ENCODE data around the gene C1QTNF6. TPM values are rescaled to one million over a fixed set of nuclear protein-coding genes. Genes with fewer than 3 reads are reported as not detected.
A peak's percentile ranks its signal among the peaks of the same experiment; 100 is the strongest.

The C1QTNF6 gene
- 10 to 100 TPM; 12.6 to 14.8 TPM for total RNA-seq
- polyA plus RNA-seq (ENCODE audit: insufficient read depth, low read depth, low replicate concordance): 15.0 TPM
- long read RNA-seq, donor 1, transcript C1QTNF6-201 (3 exons, 2,934 nt): major isoform, 11 of 20 reads
- long read RNA-seq, donor 1, partial matches to known transcripts: 9 of 20 reads
- long read RNA-seq, donor 1, other reads (novel, unspliced or antisense): 0 of 20 reads
- long read RNA-seq, donor 2, transcript C1QTNF6-201 (3 exons, 2,934 nt): major isoform, 7 of 7 reads
- long read RNA-seq, donor 2, partial matches to known transcripts: 0 of 7 reads
- long read RNA-seq, donor 2, other reads (novel, unspliced or antisense): 0 of 7 reads

GRCh38 chr22:37187891-37188761, at the start of gene C1QTNF6:
Gene C1QTNF6, minus strand, starts transcription at chr22:37188247. Its CDS starts 34 bp downstream, at chr22:37188213.
- Histone ChIP-seq H3K4me3 (no peak within 1 kb of the TSS), H3K27me3 (no peaks in the 10 kb centered on the region), H3K9me3 (no peaks in the 10 kb centered on the region), H3K27ac (peak within 1 kb of the TSS; percentile 21 to 68), H3K4me1 (peaks cover 17% of the 10 kb centered on the region), H3K36me3 (ENCODE audit: low read depth, missing control alignments) (no peaks in the 10 kb centered on the region)
- intact Hi-C loops (cut with DNase I; ENCODE audit: low total_unique reads): no loop called here
- TF ChIP-seq CTCF (IDR thresholded peaks at IDR 0.05) (no peak), POLR2A (IDR thresholded peaks at IDR 0.05) (no peak)
- 32 to 34% methylated on average over 8 to 16 of the region's 17 CpGs for WGBS, 2 donors
- no peak for DNase-seq

GRCh38 chr22:37235897-37236607, 48.0 kb upstream of the C1QTNF6 start:
- no peak overlapping the region for H3K4me3 ChIP-seq
- DNase-seq: no peak
- H3K27ac ChIP-seq: no peak overlapping the region
- peaks cover 10% of the 10 kb centered on the region for H3K4me1 ChIP-seq
- H3K27me3 ChIP-seq: no peaks in the 10 kb centered on the region
- H3K36me3 ChIP-seq (ENCODE audit: low read depth, missing control alignments): no peaks in the 10 kb centered on the region
- intact Hi-C loops (cut with DNase I; ENCODE audit: low total_unique reads): no loop called here
- no peaks in the 10 kb centered on the region for H3K9me3 ChIP-seq
- TF ChIP-seq CTCF (IDR thresholded peaks at IDR 0.05): no peak
- no peak for TF ChIP-seq POLR2A (IDR thresholded peaks at IDR 0.05)
- WGBS, 2 donors: 93 to 96% methylated on average over 2 to 3 of the region's 3 CpGs

DNA sequence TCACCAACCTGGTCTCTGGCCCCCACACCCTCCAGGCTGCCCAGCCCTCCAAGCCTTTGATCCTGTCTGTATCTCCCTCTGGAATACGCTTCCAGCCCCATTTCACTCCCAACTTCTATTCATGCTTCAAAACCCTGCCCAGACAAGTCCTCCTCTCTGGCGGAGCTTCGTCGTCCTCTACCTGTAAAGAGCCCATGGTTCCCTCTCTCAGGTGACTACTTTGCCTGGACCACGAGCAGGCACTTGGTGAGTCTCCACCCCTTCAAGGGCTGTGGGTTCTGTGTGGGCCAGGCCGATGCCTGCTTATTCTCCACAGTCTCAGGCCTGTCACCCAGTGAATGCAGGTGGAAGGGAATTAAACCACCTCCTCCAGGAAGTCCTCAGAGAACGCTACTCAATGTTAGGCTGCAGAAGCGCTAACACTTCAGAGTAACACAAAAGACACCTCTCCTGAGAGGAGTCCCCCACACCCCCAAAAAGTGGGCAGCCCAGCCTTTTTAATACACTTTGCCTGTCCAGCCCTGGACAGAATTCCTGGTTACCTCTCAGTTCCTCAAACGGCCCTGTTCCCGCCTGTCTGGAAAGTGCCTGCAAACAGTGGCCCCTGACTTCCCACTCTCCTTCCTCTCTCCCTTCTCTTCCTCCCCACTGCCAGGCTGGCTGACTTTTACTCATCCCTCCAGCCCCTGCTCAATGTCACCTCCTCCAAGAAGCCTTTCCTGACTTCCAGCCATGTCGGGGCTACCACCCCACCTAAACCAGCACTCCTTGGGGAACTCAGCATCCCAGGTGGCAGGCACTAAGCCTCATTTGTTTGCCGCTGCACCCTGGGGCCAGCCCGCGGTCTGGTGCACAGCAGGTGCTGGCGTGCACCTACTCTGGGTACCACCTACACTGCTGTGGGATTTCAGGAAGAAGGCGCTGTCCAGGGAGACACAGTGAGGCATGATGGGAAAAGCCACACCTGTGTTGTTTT, 47.0 kb upstream of the C1QTNF6 start:
- Histone ChIP-seq H3K4me3 (no peak overlapping the region), H3K4me1 (peaks cover 16% of the 10 kb centered on the region), H3K27ac (no peak overlapping the region), H3K9me3 (no peaks in the 10 kb centered on the region), H3K36me3 (ENCODE audit: low read depth, missing control alignments) (no peaks in the 10 kb centered on the region), H3K27me3 (no peaks in the 10 kb centered on the region)
- 88 to 90% methylated on average over 16 of the region's 16 CpGs for WGBS, 2 donors
- intact Hi-C loops (cut with DNase I; ENCODE audit: low total_unique reads): no loop called here
- no peak for DNase-seq
- no peak for TF ChIP-seq POLR2A (IDR thresholded peaks at IDR 0.05)
- no peak for TF ChIP-seq CTCF (IDR thresholded peaks at IDR 0.05)

Data from testis (tissue), 5 donors.